Upper lobe of left lung (tissue), 4 donors: Measurements from ENCODE around the gene APOA5.
A peak's percentile ranks its signal among the peaks of the same experiment; 100 is the strongest.

Source experiments
- EP300 ChIP-seq, 4 donors: sonication (generic); formaldehyde crosslinking; IDR thresholded peaks; one replicate each; pipeline ENCODE4 v1.5.1; 2017; ENCODE audit warnings: antibody characterized with exemption in 4 of 4, control low read depth in 2 of 4
- POLR2A ChIP-seq, 4 donors: fragments of 450-650 bp; IDR thresholded peaks; one replicate each; pipeline ENCODE4 v1.5.1; 2016 to 2017; ENCODE audit warnings: antibody characterized with exemption in 4 of 4, mild to moderate bottlenecking in 2 of 4
- POLR2AphosphoS5 ChIP-seq, 2 donors: sonication (generic); formaldehyde crosslinking; IDR thresholded peaks; one replicate each; pipeline ENCODE4 v1.5.1; 2017; ENCODE audit warnings: antibody characterized with exemption in 2 of 2
- TF ChIP-seq, protein P1 (sequence below), 6 experiments: fragments of 450-650 bp in 4 of 6; fragments of 200-600 bp in 2 of 6; sonication (generic) in 2 of 6; IDR thresholded peaks; one replicate each; pipeline ENCODE4 v1.5.1; 2016 to 2019; ENCODE audit warnings: antibody characterized with exemption in 6 of 6

DNA sequence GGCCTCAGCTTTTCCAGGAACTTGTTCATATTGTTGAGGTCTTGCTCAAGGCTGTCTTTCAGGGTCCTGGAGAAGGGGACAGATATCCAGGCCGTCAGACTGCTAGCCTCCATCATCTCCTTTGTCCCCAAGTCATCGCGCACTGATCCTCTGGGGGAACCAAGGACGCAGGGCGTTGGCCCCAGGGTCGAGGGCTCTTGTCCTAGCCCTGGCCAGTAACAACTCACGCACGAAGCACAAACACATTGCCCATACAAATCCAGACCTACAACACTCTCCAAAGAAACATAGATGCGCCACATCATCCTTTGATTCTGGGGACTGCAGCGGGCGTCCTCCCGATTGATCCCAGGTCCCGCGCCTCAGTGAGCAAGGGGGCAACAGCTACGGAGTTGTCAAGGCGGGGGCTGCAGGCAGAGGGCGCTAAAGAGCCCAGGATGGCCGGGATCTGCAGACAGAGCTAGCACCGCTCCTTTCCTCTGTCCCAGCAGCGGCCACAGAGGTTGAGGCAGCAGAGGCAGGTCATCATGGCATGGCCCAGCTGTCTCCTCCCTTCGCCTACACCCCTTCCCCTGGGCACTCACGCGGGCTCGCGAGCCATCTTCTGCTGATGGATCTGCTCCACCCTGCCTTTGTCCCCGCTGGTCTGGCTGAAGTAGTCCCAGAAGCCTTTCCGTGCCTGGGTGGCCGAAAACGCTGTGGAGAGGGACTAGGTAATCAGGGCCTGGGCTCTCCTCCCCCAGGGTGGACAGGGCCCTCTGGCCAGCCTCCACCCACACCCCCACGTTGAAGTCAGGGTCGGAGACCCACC, 472 bp downstream of the APOA5 start:
- TF ChIP-seq, protein P1, sequence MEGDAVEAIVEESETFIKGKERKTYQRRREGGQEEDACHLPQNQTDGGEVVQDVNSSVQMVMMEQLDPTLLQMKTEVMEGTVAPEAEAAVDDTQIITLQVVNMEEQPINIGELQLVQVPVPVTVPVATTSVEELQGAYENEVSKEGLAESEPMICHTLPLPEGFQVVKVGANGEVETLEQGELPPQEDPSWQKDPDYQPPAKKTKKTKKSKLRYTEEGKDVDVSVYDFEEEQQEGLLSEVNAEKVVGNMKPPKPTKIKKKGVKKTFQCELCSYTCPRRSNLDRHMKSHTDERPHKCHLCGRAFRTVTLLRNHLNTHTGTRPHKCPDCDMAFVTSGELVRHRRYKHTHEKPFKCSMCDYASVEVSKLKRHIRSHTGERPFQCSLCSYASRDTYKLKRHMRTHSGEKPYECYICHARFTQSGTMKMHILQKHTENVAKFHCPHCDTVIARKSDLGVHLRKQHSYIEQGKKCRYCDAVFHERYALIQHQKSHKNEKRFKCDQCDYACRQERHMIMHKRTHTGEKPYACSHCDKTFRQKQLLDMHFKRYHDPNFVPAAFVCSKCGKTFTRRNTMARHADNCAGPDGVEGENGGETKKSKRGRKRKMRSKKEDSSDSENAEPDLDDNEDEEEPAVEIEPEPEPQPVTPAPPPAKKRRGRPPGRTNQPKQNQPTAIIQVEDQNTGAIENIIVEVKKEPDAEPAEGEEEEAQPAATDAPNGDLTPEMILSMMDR (IDR thresholded peaks at IDR 0.05): peak; percentile 89 to 96 (median 93)
- TF ChIP-seq POLR2A (IDR thresholded peaks at IDR 0.05) (no peak), EP300 (IDR thresholded peaks at IDR 0.05) (no peak), POLR2AphosphoS5 (IDR thresholded peaks at IDR 0.05) (no peak)
